C4-2B (cell line): Measurements from ENCODE around the gene GALNT13.
"Not testable (repeated sequence)": the region's sequence is repeated elsewhere in the genome, so short reads cannot be mapped to it uniquely, and the experiment has no call there.

Experiments
- ZFX ChIP-seq: fragments of 450-650 bp; IDR thresholded peaks from 2 replicates; pipeline ENCODE4 v1.6.1; 2017
- TF ChIP-seq, protein P1 (sequence below): fragments of 450-650 bp; conservative IDR thresholded peaks from 2 replicates; pipeline ENCODE4 v1.5.1; 2017; ENCODE audit warnings: mild to moderate bottlenecking

DNA sequence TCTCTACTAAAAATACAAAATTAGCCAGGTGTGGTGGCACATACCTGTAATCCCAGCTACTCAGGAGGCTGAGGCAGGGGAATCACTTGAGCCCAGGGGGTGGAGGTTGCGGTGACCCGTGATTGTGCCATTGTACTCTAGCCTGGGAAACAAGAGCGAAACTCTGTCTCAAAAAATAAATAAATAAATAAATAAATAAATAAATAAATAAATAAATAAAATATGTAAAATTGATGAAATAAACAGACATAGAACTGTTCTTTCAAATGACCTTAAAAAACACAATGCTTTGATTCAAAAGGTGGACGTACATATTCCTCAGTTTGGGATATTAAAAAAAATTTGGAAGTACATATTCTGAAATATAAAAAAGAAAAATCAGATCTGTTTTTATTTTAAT, 599.8 kb downstream of the GALNT13 start:
- TF ChIP-seq, protein P1, sequence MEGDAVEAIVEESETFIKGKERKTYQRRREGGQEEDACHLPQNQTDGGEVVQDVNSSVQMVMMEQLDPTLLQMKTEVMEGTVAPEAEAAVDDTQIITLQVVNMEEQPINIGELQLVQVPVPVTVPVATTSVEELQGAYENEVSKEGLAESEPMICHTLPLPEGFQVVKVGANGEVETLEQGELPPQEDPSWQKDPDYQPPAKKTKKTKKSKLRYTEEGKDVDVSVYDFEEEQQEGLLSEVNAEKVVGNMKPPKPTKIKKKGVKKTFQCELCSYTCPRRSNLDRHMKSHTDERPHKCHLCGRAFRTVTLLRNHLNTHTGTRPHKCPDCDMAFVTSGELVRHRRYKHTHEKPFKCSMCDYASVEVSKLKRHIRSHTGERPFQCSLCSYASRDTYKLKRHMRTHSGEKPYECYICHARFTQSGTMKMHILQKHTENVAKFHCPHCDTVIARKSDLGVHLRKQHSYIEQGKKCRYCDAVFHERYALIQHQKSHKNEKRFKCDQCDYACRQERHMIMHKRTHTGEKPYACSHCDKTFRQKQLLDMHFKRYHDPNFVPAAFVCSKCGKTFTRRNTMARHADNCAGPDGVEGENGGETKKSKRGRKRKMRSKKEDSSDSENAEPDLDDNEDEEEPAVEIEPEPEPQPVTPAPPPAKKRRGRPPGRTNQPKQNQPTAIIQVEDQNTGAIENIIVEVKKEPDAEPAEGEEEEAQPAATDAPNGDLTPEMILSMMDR = not testable (repeated sequence)
- not testable (repeated sequence) for TF ChIP-seq ZFX
